HAP-1 (cell line): Measurements from ENCODE around the gene PRKAB1.

Source experiments
- DNase-seq, 2 experiments: peaks; one replicate each; pipeline ENCODE4 v3.0.0-alpha.2; 2016 to 2020; ENCODE audit warnings: low spot score in 2 of 2
- H3K27me3 ChIP-seq: fragments of 250-450 bp; sonication (Bioruptor Pico); 2 replicates; pipeline ENCODE4 v1.5.1; 2020; ENCODE audit warnings: low read depth, mild to moderate bottlenecking, moderate library complexity
- H3K36me3 ChIP-seq: fragments of 250-450 bp; sonication (Bioruptor Pico); replicated peaks from 2 replicates; pipeline ENCODE4 v1.5.1; 2020; ENCODE audit warnings: mild to moderate bottlenecking
- H3K4me1 ChIP-seq: fragments of 250-450 bp; sonication (Bioruptor Pico); 2 replicates; pipeline ENCODE4 v1.5.1; 2020; ENCODE audit warnings: mild to moderate bottlenecking
- H3K4me3 ChIP-seq: fragments of 250-450 bp; sonication (Bioruptor Pico); 2 replicates; pipeline ENCODE4 v1.5.1; 2020; ENCODE audit warnings: mild to moderate bottlenecking, moderate library complexity
- H3K9me3 ChIP-seq: fragments of 250-450 bp; sonication (Bioruptor Pico); 2 replicates; pipeline ENCODE4 v1.5.1; 2020; ENCODE audit warnings: mild to moderate bottlenecking, moderate library complexity
- in situ Hi-C: fragments of 300-500 bp; cut with MboI; formaldehyde crosslinking; loops from 3 replicates; pipeline ENCODE4 v1.14.3; 2020; ENCODE audit warnings: low sequenced_read_pairs, inconsistent platforms, mixed read lengths

PRKAB1 gene

GRCh38 chr12:119683816-119684215, 15.9 kb downstream of the PRKAB1 start:
- H3K9me3 ChIP-seq, result no peaks in the 10 kb centered on the region
- no peak overlapping the region for H3K4me3 ChIP-seq
- H3K27me3 ChIP-seq, result no peaks in the 10 kb centered on the region
- peaks cover 47% of the 10 kb centered on the region for H3K36me3 ChIP-seq
- H3K4me1 ChIP-seq, result peaks cover 9% of the 10 kb centered on the region
- in situ Hi-C loops, result no loop called here
- no peak for DNase-seq

GRCh38 chr12:119684711-119685369, 16.9 kb downstream of the PRKAB1 start:
- Histone ChIP-seq H3K4me1 (peaks cover 9% of the 10 kb centered on the region), H3K36me3 (peaks cover 41% of the 10 kb centered on the region)
- in situ Hi-C loops, result no loop called here

GRCh38 chr12:119685375-119685774, 17.4 kb downstream of the PRKAB1 start:
- in situ Hi-C loops, result no loop called here
- Histone ChIP-seq H3K4me3 (no peak overlapping the region), H3K36me3 (peaks cover 41% of the 10 kb centered on the region), H3K9me3 (no peaks in the 10 kb centered on the region), H3K4me1 (peaks cover 9% of the 10 kb centered on the region), H3K27me3 (no peaks in the 10 kb centered on the region)
- no peak for DNase-seq

More at GRCh38 chr12:119684711-119685369, 16.9 kb downstream of the PRKAB1 start:
- no peak overlapping the region for H3K4me3 ChIP-seq
- H3K9me3 ChIP-seq, result no peaks in the 10 kb centered on the region
- DNase-seq, result no peak
- no peaks in the 10 kb centered on the region for H3K27me3 ChIP-seq

GRCh38 chr12:119686355-119686754, 18.4 kb downstream of the PRKAB1 start:
- in situ Hi-C loops, result no loop called here
- H3K4me1 ChIP-seq, result peaks cover 9% of the 10 kb centered on the region
- no peaks in the 10 kb centered on the region for H3K9me3 ChIP-seq
- no peak for DNase-seq
- no peak overlapping the region for H3K4me3 ChIP-seq
- H3K36me3 ChIP-seq, result peaks cover 34% of the 10 kb centered on the region
- no peaks in the 10 kb centered on the region for H3K27me3 ChIP-seq

- Histone ChIP-seq H3K36me3 (peaks cover 29% of the 10 kb centered on the region), H3K9me3 (no peaks in the 10 kb centered on the region)
- no peak for DNase-seq
Observed at GRCh38 chr12:119686776-119687175, 18.8 kb downstream of the PRKAB1 start.

GRCh38 chr12:119687406-119687805, 19.5 kb downstream of the PRKAB1 start:
- Histone ChIP-seq H3K4me3 (no peak overlapping the region), H3K9me3 (no peaks in the 10 kb centered on the region), H3K36me3 (peaks cover 34% of the 10 kb centered on the region), H3K4me1 (peaks cover 6% of the 10 kb centered on the region), H3K27me3 (no peaks in the 10 kb centered on the region)
- no peak for DNase-seq
- in situ Hi-C loops, result no loop called here

More at GRCh38 chr12:119686776-119687175, 18.8 kb downstream of the PRKAB1 start:
- in situ Hi-C loops, result no loop called here
- Histone ChIP-seq H3K27me3 (no peaks in the 10 kb centered on the region), H3K4me3 (no peak overlapping the region), H3K4me1 (peaks cover 9% of the 10 kb centered on the region)

GRCh38 chr12:119687879-119688278, 19.9 kb downstream of the PRKAB1 start:
- DNase-seq, result no peak
- no peak overlapping the region for H3K4me3 ChIP-seq
- peaks cover 34% of the 10 kb centered on the region for H3K36me3 ChIP-seq
- H3K27me3 ChIP-seq, result no peaks in the 10 kb centered on the region
- in situ Hi-C loops, result no loop called here
- H3K4me1 ChIP-seq, result peaks cover 2% of the 10 kb centered on the region
- H3K9me3 ChIP-seq, result no peaks in the 10 kb centered on the region

GRCh38 chr12:119689935-119690500, 22.1 kb downstream of the PRKAB1 start:
- H3K27me3 ChIP-seq, result no peaks in the 10 kb centered on the region
- no peak overlapping the region for H3K4me3 ChIP-seq
- H3K9me3 ChIP-seq, result no peaks in the 10 kb centered on the region
- in situ Hi-C loops, result no loop called here
- H3K36me3 ChIP-seq, result peaks cover 34% of the 10 kb centered on the region
- H3K4me1 ChIP-seq, result no peaks in the 10 kb centered on the region
- no peak for DNase-seq

- in situ Hi-C loops, result no loop called here
- no peak for DNase-seq
- H3K27me3 ChIP-seq, result no peaks in the 10 kb centered on the region
- H3K4me1 ChIP-seq, result no peaks in the 10 kb centered on the region
- H3K9me3 ChIP-seq, result no peaks in the 10 kb centered on the region
- no peak overlapping the region for H3K4me3 ChIP-seq
- peaks cover 33% of the 10 kb centered on the region for H3K36me3 ChIP-seq
Observed at GRCh38 chr12:119691202-119691810, 23.4 kb downstream of the PRKAB1 start.

- in situ Hi-C loops, result no loop called here
- Histone ChIP-seq H3K36me3 (peaks cover 37% of the 10 kb centered on the region), H3K27me3 (no peaks in the 10 kb centered on the region), H3K4me1 (no peaks in the 10 kb centered on the region), H3K4me3 (no peak overlapping the region), H3K9me3 (no peaks in the 10 kb centered on the region)
- DNase-seq, result no peak
Observed at GRCh38 chr12:119692410-119692809, 24.5 kb downstream of the PRKAB1 start.

GRCh38 chr12:119692997-119693396, 25.1 kb downstream of the PRKAB1 start:
- DNase-seq, result no peak
- H3K4me3 ChIP-seq, result no peak overlapping the region
- no peaks in the 10 kb centered on the region for H3K27me3 ChIP-seq
- in situ Hi-C loops, result no loop called here
- H3K9me3 ChIP-seq, result no peaks in the 10 kb centered on the region
- peaks cover 40% of the 10 kb centered on the region for H3K36me3 ChIP-seq
- H3K4me1 ChIP-seq, result no peaks in the 10 kb centered on the region

GRCh38 chr12:119693511-119693910, 25.6 kb downstream of the PRKAB1 start:
- Histone ChIP-seq H3K27me3 (no peaks in the 10 kb centered on the region), H3K9me3 (no peaks in the 10 kb centered on the region), H3K4me1 (no peaks in the 10 kb centered on the region), H3K36me3 (peaks cover 37% of the 10 kb centered on the region), H3K4me3 (no peak overlapping the region)
- DNase-seq, result no peak
- in situ Hi-C loops, result no loop called here

- in situ Hi-C loops, result no loop called here
- H3K4me1 ChIP-seq, result no peaks in the 10 kb centered on the region
- peaks cover 34% of the 10 kb centered on the region for H3K36me3 ChIP-seq
- no peak overlapping the region for H3K4me3 ChIP-seq
- no peaks in the 10 kb centered on the region for H3K9me3 ChIP-seq
- DNase-seq, result no peak
- no peaks in the 10 kb centered on the region for H3K27me3 ChIP-seq
Observed at GRCh38 chr12:119694111-119694510, 26.2 kb downstream of the PRKAB1 start.

GRCh38 chr12:119695034-119695433, 27.1 kb downstream of the PRKAB1 start:
- Histone ChIP-seq H3K4me1 (no peaks in the 10 kb centered on the region), H3K27me3 (no peaks in the 10 kb centered on the region), H3K36me3 (peaks cover 39% of the 10 kb centered on the region), H3K9me3 (no peaks in the 10 kb centered on the region), H3K4me3 (no peak overlapping the region)
- in situ Hi-C loops, result no loop called here
- no peak for DNase-seq
